ENCODE results near the gene NOVA2.
"Not testable (repeated sequence)": the region's sequence is repeated elsewhere in the genome, so short reads cannot be mapped to it uniquely, and the experiment has no call there.

Gene NOVA2

DNA sequence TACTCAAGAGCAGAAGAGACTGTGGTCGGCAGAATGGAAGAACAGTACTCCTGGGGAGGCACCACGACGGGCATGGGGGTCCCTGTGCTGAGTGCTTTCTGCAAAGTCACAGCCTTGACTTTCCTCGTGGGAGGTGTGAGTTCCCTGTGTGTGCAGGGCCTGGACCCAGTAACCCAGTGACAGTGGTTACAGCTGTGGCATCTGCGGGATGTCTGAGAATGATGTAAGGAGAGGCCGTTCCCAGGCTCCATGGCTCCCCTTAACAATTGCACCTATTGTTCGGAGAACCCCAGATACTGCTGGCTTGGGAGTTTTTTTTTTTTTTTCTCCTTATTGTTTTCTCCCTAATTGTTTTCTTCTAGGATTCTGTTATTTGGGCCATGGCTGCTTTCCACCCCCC lies 54.0 kb downstream of the NOVA2 start:
- no peak for DNase-seq

DNA sequence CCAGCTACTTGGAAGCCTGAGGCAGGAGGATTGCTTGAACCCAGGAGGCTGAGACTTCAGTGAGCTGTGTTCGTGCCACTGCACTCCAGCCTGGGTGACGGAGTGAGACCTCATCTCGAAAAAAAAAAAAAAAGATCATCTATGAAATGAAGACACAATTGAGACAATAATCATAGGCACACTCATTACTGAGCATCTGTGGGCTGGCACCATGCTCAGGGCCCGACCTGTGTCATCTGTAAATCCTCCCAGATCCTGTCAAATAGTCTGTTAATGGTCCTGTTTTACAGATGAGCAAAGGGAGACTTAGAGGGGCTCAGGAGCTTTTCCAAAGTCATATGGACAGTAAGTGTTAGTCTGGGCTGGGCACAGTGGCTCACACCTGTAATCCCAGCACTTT lies 54.9 kb downstream of the NOVA2 start:
- no peak for DNase-seq

DNA sequence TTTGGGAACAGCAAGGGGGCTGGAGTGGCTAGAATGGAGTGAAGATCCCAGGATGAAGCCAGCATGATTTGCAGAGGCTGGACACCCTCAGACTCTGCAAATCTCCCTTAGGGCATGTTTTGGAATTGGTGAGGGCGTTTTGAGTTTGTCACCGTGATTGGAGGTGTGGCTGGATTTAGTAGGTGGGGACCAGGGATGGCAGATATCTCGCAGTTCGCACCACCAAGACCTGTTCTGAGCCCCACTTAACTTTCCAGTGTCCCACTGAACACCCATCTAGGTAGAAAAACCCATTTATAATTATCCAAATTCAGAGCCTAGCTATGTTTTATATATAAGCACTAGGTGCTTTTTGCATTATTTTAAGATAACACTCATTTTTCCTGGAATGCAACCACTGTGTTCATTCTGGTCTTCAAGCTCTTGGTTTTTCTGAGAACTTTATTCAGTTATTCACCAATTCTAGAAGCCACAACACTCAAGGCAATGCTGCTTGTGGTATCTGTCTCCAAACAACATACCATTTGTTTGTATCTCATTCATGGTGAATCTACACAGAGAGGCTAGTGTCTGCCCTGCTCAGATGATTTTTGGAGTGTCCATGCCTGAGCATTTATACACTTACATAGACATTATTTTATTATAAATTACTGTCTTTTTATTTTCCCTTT lies 56.1 kb downstream of the NOVA2 start:
- DNase-seq: no peak

DNA sequence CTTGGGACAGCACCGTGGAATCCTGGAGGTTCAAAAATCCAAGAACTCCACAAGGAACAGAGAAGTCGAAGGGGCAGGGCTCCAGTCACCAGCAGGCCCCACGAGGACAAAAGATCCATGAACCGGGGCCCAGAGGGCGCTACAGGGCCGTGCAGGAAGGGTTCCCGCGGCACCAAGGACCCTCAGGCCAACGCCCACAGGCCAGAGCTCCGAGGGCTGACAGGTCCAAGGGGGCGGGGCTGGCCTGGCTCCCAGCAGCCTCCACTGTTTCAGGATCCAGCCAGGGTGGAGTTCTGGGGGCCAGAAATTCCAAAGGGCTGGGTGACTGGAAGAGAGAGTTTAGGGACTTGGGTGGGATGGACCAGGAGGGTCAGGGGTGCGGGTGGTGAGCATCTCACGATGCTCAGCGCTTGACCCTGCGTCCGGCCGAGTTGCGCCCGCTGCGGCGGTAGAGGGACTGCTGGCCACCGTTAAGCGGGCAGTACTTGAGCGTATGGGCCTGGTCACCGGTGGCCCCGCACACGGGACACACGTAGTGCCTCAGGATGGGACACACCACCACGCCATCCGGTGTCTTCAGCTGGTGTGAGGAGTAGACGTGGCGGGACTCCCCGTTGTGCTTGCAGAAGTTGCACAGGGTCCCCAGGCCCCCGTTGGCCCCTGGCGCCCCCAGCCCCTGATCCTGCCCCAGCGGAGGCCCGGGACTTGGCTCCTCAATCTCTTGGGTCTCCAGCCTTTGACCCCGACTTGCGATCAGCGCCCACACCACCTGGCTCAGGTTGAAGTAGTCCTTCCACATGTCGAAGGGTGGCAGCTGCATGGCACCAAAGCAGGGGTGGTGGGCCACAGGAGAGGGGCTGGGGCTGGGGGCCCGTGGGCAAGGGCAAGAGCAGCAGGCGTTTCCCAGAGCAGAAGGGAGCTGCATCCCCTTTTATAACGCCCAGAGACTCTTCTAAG lies 59.5 kb downstream of the NOVA2 start, which contains the start of gene NANOS2:
NANOS2 (minus strand) TSS at position 905 of the 957 bp plus-strand sequence; CDS start at position 820, 85 bp downstream.
- DNase-seq: no peak

DNA sequence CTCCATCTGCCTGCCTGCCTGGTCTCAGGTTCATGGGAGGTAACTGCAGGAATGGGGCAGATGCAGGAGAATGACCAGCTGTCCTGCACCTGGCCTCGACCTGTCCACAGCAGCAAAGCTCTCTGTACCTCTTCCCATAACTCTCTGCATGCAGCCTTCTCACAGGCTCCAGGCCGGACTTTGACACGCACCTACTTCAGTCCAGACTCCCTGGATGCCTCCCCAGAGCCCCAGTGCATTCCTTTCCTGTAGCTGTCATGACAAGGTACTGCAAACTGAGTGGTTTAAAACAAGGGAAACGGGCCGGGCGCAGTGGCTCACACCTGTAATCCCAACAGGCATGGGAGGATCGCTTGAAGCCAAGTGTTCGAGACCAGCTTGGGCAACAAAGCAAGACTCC lies 62.4 kb downstream of the NOVA2 start:
- no peak for DNase-seq

DNA sequence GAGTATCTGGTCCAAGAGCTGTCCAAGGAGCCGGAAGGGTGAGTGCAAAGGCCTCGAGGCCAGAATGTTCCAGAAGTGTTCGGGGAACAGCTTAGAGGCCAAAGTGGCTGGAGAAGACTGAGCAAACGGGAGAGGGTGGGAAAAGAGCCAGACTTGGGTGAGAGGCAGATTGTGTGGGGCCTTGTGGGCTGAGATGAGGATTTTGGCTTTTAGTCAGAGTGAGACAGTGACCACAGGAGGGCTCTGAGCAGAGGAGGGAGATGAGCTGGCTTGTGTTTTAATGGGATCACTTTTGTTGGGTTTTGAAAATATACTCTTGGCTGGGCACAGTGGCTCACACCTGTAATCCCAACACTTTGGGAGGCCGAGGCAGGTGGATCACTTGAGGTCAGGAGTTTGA lies 64.7 kb downstream of the NOVA2 start:
- no peak for DNase-seq

DNA sequence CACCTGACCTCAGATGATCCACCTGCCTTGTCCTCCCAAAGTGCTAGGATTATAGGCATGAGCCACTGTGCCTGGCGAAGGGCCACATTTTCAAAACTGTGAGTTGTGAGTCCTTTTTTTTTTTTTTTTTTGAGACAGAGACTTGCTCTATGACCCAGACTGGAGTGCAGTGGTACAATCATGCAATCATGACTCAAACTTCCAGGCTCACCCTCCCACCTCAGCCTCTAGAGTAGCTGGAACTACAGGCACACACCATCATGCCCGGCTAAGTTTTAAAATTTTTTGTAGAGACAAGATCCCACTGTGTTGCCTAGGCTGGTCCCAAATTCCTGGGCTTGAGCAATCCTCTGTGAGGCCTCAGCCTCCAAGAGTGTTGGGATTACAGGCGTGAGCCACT lies 67.4 kb downstream of the NOVA2 start:
- no peak for DNase-seq

DNA sequence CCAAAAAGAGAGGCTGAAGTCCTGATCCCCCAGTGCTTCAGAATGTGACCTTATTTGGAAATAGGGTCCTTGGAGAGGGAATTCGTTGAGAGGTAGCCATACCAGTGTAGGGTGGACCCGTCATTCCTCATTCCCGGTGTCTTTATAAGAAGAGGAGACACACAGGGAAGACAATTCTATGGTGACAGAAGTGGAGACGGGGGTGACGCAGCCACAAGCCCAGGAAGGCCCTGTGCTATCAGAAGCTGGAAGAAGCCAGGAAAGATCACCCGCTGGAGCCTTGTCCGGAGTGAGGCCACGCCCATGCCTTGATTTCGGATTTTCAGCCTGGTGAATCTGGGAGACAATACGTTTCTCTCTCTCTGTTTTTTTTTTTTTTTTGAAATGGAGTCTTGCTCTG lies 68.7 kb downstream of the NOVA2 start:
- no peak for DNase-seq

DNA sequence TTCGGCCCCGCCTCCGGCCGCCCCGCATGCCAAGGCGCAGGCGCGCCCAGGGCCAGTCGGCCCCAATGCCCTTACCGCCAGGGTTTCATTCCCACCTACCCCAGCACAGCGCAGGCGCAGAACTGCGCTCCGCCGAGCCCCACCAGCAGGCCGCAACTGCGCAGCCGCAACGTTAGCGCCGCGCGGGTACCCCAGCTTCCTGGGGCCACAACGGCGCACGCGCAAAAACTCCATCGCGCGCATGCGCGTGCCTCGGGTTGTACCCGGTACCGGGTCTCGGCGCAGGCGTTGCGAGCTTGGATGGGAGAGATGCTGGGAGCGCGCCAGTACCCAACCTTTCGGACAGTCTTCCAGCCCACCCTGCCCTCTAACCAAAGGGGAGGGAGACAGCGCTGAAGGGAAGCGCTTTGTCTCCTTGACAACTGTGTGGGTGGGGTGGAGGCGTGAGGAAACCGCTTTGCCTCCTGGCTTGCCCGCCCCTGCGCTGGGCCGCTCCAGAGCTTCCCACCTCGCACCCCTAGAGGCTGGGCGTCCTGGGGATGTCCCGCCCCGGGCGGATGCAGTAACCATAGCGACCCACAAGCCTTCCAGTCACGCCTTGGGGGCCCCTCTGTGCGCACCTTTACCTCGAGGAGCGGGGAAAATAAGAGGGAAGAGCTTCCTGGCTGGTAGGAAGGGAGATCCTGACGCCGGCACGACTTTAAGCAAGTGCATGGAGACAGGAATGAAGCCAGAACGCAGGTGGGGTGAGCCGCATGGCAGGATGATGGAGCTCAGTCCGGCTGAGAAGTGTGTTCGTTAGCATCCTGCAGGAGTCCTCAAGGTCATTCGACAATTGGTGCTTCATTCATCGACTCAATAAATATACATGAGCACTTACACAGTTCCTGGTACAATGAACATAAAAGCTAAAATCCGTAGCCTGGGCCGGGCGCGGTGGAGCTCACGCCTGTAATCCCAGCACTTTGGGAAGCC lies 70.7 kb downstream of the NOVA2 start:
- DNase-seq: peak; percentile 96

DNA sequence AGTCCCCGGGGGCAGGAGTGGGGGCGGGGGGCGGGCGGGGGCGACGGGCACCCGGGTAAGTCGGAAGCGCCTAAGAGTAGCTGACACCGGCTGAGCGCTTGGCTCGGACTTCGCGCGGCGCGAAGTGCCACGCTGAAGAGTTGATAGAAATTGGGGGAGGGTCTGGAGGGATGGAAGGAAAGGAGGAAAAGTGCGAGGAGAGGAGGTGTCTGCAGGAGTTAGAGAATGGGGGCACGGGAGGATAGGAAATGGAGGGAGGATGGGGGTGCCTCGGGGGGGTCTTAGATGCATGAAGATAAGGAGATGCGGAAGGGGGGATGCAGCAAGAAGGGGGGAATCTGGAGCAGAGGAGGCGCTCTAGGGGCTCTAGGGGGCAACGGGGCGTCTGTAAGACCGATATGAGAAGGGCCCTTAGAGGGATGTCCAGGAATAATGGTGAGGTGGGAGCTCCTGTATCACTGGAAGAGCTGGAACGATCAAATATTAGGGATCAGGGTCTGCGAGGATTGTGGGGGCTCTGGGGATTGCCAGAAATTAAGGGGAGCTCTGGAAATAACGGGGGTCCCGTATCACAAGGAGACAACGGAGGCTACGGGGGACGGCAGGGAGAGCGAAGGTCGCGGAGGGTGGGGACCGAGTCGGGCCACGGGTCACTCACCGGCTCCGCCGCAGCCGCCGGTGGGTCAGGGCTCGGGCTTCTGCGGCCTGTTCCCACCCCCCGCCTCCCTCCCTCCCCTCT lies 71.6 kb downstream of the NOVA2 start, which contains the start of gene MYPOP:
MYPOP (minus strand) TSS at position 702 of the 739 bp plus-strand sequence. CDS start 840 bp downstream, outside the sequence.
- DNase-seq: peak; percentile 41

DNA sequence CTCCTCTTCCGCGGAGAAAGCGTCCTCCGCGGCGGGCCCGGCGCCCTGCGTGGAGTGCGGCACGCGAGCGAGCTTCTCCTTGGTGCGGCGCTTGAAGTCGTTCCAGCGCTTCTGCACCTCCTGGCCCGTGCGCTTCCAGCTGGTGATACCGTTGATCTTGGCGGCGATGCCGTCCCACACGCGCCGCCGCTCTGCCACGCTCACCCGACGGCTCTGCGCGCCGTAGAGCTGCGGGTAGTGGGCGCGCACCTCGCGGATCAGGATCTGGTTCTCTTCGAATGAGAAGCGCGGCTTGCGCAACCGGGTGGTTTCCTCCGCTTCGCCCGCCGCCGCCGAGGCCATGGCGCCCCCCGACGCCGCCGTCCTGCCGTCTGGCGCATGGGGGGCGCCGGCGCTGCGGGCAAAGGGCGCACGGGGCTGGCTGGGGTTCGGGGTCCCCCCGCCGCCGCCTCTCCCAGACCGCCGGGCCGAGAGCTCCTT lies 72.2 kb downstream of the NOVA2 start:
- DNase-seq: peak; percentile 25

DNA sequence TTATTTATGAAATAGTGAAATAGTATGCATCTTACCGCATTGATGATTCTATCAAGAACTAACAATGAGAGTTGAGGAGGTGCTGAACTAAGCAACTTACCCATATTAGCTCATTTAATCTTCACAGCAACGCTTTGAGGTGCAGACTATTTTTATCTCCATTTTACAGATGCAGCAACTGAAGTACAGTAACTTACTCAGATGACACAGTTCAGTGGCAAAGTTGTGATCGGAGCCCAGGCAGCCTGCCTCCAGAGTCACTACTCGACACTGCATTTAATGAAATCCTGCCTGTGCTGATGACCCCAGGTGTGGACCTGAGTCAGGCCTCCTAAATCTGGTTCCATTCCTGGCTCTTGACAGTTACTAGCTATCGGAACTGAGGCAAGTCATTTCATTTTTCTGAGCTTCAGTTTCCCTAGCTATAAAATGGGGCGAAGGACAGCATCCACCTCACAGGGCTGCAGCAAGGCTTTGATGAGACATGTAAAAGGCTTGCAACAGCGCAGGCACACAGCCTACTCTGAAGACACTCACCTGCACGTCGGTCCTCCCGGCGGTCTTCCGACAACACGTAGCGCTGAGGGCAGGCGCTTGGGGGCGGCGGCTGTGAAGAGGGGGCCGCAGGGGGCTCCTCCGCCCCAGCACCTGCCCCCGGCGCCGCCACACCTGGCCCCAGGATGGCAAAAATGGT lies 72.8 kb downstream of the NOVA2 start:
- no peak for DNase-seq

DNA sequence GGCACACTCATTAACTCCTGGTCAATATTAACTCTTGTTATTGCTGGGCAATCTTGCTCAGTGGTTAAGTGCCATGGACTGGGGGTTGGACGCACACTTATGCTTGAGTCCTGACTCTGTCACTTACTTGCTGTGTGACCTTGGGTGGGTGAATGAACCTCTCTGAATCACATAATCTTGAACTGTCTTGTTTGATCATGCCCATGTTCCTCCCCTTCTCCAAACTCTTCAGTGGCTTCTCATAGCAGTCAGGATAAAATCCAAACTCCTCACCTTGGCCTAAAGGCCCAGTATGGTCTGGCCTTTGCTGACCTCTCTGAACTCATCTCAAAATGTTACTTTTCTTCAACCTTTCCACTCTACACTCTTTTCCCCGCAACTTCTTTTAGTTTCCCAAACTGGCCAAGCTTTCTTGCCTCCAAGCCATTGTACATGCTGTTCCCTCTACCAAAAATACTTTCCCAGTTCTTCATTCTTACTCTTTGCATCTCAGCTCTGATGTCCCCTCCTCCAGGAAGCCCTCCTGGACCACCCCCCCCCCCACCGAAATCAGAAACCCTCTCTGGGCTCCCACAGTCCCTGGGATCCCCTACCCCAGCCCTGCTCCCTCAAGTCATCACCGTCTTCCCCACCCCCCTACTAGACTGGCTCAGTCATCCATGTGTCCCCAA lies 73.6 kb downstream of the NOVA2 start:
- no peak for DNase-seq

DNA sequence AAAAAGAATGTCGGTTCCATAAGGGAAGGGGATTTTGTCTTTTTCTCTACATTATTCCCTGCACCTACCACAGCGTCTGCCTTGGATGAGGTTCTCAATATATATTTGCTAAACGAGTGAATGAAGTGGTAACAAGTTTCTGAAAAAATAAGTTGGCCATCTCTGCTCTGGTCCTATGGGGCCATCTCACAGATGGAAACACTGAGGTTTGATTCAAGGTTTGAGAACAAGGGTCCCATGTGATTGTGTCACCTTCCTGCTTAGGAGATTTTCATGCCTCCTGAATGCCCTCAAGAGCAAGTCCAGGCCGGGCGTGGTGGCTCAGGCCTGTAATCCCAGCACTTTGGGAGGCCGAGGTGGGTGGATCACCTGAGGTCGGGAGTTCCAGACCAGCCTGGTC lies 74.4 kb downstream of the NOVA2 start:
- DNase-seq: no peak

DNA sequence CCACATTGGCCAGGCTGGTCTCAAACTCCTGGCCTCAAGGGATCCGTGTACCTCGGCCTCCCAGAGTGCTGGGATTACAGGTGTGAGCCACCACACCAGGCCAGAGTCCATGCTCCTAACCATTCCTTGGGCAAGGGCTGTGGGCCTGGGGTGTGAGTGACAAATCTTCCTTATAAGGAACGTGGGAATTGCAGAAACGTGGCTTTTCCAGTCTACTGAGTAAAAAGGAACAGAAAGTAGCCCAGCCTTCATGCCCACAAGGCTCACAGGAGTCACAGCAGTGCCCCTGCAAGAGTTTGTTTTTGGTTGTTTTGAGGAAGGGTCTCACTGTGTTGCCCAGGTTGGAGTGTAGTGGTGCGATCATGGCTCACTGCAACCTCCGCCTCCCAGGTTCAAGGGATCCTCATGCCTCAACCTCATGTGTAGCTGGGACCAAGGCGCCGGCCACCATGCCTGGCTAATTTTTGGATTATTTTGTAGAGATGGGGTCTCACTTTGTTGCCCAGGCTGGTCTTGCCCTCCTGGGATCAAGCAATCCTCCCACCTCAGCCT lies 76.3 kb downstream of the NOVA2 start:
- no peak for DNase-seq

DNA sequence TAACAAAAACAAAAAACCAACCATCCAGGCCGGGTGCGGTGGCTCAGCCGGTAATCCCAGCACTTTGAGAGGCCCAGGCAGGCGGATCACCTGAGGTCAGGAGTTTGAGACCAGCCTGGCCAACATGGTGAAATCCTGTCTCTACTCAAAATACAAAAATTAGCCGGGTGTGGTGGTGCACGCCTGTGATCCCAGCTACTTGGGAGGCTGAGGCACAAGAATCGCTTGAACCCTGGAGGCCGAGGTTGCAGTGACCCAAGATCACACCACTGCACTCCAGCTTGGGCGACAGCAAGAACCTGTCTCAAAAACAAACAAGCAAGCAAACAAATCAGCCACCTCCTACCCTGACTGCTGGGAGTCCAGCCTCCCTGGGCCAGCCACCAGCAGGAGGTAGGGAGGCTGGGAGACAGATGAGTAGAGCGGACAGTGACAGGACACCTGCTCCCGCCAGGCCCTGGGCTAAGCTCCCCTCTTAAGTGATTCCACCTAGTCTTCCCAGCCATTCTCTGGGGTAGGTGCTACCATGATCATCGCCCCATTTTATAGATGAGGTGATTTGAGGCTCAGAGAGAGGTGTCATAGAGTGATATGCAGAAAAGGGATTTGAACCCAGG lies 77.6 kb downstream of the NOVA2 start:
- not testable (repeated sequence) for DNase-seq

DNA sequence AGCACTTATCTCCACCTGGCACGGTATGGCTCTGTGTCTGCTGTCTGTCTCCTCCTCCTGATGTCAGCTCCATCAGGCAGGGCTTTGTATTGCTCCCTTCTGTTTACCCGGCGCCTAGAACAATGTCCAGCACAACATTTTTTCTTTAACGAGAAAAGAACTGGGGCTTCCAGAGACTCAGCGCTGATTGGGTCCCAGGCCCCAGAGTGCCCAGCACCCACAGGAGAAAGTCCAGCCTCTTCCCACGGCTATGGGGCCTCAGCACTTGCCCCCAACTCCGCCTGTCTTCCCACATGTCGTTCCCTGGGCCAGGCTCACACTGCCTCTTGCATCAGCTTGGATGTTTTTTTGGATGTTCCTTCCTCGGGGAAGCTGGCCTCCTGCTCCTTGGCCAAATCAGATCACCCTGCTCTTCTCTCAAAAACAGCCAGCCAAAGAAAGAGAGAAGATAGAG lies 78.1 kb downstream of the NOVA2 start:
- no peak for DNase-seq

DNA sequence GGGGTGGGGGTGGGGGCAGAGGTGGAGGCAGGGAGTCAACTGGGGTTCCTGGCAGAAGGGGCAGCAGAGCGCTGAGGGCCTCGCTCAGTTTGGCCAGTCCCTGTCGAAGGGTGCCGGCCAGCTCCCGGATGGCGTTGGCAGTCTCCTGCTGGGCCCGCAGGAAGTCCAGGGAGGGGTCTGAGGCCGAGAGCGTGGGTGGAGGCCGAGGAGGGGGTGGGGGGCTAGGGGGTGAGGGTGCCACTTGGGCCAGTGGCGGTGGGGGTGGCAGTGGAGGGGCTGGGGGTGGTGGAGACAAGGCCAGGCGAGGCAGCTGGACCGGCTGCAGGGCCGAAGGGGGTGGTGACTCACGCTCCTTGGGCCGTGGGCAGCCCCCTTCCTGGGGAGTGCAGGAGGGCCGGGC lies 82.8 kb downstream of the NOVA2 start:
- DNase-seq: no peak

DNA sequence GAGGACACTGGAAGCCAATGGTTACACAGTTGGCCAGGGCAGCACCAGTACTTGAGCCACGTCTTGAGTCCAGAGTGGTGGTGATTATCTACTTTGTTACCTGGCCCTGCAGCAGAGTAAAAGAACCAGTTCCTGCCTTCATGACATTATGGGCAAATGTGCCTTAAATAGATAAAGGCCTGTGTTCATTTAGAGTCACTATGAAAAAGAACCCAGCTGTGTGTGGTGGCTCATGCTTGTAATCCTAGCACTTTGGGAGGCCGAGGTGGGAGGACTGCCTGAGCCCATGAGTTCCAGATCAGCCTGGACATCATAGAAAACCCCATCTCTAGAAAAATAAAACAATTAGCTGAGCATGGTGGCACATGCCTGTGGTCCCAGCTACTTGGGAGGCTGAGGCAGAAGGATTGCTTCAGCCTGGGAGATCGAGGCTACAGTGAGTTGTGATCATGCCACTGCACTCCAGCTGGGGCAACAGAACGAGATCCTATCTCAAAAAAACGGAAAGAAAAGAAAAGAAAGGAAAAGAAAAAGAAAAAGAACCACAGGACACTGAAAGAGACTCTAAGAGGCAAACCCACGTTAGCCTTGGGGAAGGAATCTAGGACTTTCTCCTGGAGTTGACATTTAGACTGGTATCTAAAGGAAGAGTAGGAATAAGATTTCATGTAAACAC lies 84.3 kb downstream of the NOVA2 start:
- no peak for DNase-seq

Data from NCI-H2171 treated with DMSO at 0.1 percent for 48 hours (cell line).